Measurements from ENCODE around the gene MGAT4A.

MGAT4A gene

GRCh38 chr2:98643496-98644100 lies 87.3 kb downstream of the MGAT4A start:
- no peak overlapping the region for H3K4me3 ChIP-seq (ENCODE audit: low read length)
- TF ChIP-seq CTCF (IDR thresholded peaks at IDR 0.05; ENCODE audit: insufficient read depth, low read depth, low read length, missing control alignments), result no peak
- DNase-seq (ENCODE audit: low read depth), result no peak

DNA sequence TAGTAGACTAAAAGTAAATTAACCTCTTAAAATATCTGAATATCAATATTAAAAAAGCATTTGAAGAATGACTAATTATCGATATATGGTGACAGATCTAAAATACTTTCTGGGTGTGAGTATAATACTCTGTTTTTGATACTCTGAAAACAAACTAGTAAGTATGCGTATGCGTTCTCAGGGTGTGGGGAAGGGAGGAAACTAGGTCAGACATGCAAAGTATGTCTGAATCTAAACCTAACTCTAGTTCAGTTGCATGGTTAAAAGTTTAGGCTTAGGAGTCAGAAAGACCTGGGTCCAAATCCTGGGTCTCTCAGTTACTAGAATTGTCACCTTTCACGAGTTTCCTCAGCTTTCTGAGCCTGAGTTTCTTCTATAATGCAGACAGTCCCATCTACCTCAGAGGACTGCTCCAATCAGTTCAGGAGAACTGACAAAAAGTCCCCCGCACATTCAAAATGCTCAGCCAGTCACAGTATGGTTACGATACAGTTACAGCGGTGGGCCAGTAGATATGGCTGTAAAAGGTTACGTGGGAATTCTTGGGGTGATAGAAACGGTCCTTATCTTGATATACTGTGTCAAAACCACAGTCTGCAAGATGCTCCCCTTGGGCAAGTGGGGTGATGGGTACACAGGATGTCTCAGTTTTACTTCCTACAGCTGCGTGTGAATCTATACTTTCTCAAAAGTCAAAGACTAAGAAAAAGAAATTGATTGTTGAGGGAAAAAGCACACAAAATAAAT lies 93.4 kb downstream of the MGAT4A start:
- no peak for DNase-seq (ENCODE audit: low read depth)
- H3K4me3 ChIP-seq (ENCODE audit: low read length), result no peak overlapping the region
- TF ChIP-seq CTCF (IDR thresholded peaks at IDR 0.05; ENCODE audit: insufficient read depth, low read depth, low read length, missing control alignments), result no peak

DNA sequence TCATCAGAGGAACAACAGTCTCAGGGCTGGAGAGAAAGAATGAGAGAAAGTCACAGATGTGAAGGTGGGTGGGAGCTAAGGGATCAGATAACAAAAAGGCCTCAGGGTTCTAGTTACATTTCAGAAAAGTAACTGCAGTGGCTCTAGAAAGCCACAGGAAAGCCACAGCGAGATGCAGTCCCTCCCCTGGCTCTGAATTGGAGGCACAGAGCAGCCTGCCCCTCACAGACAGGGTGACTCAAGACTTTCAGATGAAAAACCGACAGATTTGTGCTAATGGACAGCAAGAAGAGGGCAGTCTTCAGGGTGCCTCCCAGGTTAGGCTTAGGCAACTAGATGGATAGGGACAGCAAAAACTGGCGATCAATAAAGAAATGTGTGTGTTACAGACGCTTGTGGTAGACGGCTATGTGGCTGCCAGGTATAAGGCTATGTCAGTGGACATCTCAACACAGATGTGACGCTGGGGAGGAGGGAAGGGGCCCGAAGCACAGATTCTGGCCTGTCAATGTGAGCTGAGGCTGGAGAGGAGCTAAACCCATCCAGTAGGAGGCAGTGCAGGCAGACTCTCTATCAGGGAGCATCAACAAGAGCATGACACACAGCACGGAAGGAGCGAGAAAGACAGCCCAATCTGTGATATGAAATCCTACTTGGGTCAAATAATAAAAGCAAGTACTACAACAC lies 96.4 kb downstream of the MGAT4A start:
- DNase-seq (ENCODE audit: low read depth), result peak; percentile 14

GRCh38 chr2:98632351-98632750 lies 98.6 kb downstream of the MGAT4A start:
- no peak for DNase-seq (ENCODE audit: low read depth)
- H3K4me3 ChIP-seq (ENCODE audit: low read length), result no peak overlapping the region
- no peak for TF ChIP-seq CTCF (IDR thresholded peaks at IDR 0.05; ENCODE audit: insufficient read depth, low read depth, low read length, missing control alignments)

More for the DNA sequence above, 96.4 kb downstream of the MGAT4A start:
- TF ChIP-seq CTCF (IDR thresholded peaks at IDR 0.05; ENCODE audit: insufficient read depth, low read depth, low read length, missing control alignments), result peak; percentile 35
- no peak overlapping the region for H3K4me3 ChIP-seq (ENCODE audit: low read length)

- no peak overlapping the region for H3K4me3 ChIP-seq (ENCODE audit: low read length)
- TF ChIP-seq CTCF (IDR thresholded peaks at IDR 0.05; ENCODE audit: insufficient read depth, low read depth, low read length, missing control alignments), result no peak
- DNase-seq (ENCODE audit: low read depth), result no peak
These were observed 107.3 kb downstream of the MGAT4A start for GRCh38 chr2:98623657-98624056.

GRCh38 chr2:98617149-98617548 lies 113.8 kb downstream of the MGAT4A start:
- DNase-seq (ENCODE audit: low read depth), result no peak
- TF ChIP-seq CTCF (IDR thresholded peaks at IDR 0.05; ENCODE audit: insufficient read depth, low read depth, low read length, missing control alignments), result no peak
- H3K4me3 ChIP-seq (ENCODE audit: low read length), result no peak overlapping the region

Measured in epithelial cell of esophagus (primary cell).